ENCODE measurements around the gene MAST4. TPM values are rescaled to one million over a fixed set of nuclear protein-coding genes. Genes with fewer than 3 reads are reported as not detected.
A peak's percentile ranks its signal among the peaks of the same experiment; 100 is the strongest.

The MAST4 gene
- total and polyA plus RNA-seq, 2 donors (not counting 1 experiment from before 2014, with no cell fraction given): 2.5 to 57.1 TPM

- peak overlapping the region; percentile 28 for H3K4me2 ChIP-seq (replicated peaks; ENCODE audit: low read depth, low read length, poor library complexity, severe bottlenecking)
- H3K9ac ChIP-seq (ENCODE audit: low read length): no peak overlapping the region
- no peaks in the 10 kb centered on the region for H3K27me3 Mint-ChIP-seq
- intact Hi-C loops (cut with micrococcal nuclease): no loop called here
- peaks cover 0 to 19% (median 7%) of the 10 kb centered on the region in 3 donors for H3K9me3 ChIP-seq (ENCODE audit: control extremely low read depth in 1 of 3, control insufficient read depth in 2 of 3, insufficient read depth in 1 of 3, low read length in 2 of 3)
- peaks cover 93 to 97% of the 10 kb centered on the region in 2 donors for H3K4me1 ChIP-seq (ENCODE audit: control insufficient read depth in 2 of 2, insufficient read depth in 2 of 2, low read length in 2 of 2)
- no peak for DNase-seq
- no peak overlapping the region for H3K4me3 ChIP-seq (ENCODE audit: control extremely low read depth in 1 of 5, extremely low read depth in 1 of 5, insufficient read depth in 1 of 5, low read depth in 2 of 5, low read length in 4 of 5)
- TF ChIP-seq EZH2 (IDR thresholded peaks at IDR 0.05; ENCODE audit: borderline replicate concordance, insufficient read depth, low read depth, low read length, poor library complexity, severe bottlenecking) (no peak), CTCF (IDR thresholded peaks at IDR 0.05) (no peak)
- H3K79me2 ChIP-seq (ENCODE audit: control insufficient read depth, insufficient read depth, low read length): peaks cover 68% of the 10 kb centered on the region
- peak overlapping the region; percentile 23 to 86 for H3K27ac ChIP-seq (ENCODE audit: low read length in 2 of 2)
- H2AFZ ChIP-seq (ENCODE audit: insufficient read depth, low read depth, low read length, poor library complexity, severe bottlenecking): no peak overlapping the region
- ChIA-PET POLR2A (interaction anchor here (0.6 to 1.6 kb wide), 3 partner anchors 9 to 41 kb away, joined by 3 to 5 read pairs (median 3); no protein-coding TSS in a partner anchor), CTCF (interaction anchor here (0.9 to 13.8 kb wide), 4 partner anchors 7 to 39 kb away, joined by 3 to 582 read pairs (median 74); partner anchors contain the start of gene CD180)
- peak overlapping the region; percentile 83 for H3K27ac Mint-ChIP-seq
- H3K36me3 ChIP-seq (replicated peaks in 1 of 2; ENCODE audit: control extremely low read depth in 1 of 2, control insufficient read depth in 1 of 2, extremely low read depth in 1 of 2, insufficient read depth in 2 of 2, low read length in 1 of 2): no peaks in the 10 kb centered on the region
- H3K27me3 ChIP-seq (replicated peaks in 1 of 4; ENCODE audit: control extremely low read depth in 1 of 4, control insufficient read depth in 3 of 4, insufficient read depth in 4 of 4, low read length in 3 of 4): no peaks in the 10 kb centered on the region
- no peaks in the 10 kb centered on the region for H4K20me1 ChIP-seq (ENCODE audit: control insufficient read depth, insufficient read depth, low read length, poor library complexity, severe bottlenecking)
- no peak for ATAC-seq (ENCODE audit: low read depth)
- H3K9me3 Mint-ChIP-seq (ENCODE audit: insufficient read depth): peaks cover 3% of the 10 kb centered on the region
- H3K4me1 Mint-ChIP-seq: peaks cover 95% of the 10 kb centered on the region
- 95% methylated on average over 4 of the region's 6 CpGs for WGBS (ENCODE audit: insufficient coverage)
- H3K4me3 Mint-ChIP-seq: peak overlapping the region; percentile 8
Measured at GRCh38 chr5:67201897-67202549, 605.8 kb downstream of the MAST4 start.

- Mint-ChIP-seq H3K4me3 (peak overlapping the region; percentile 71), H3K27ac (peak overlapping the region; percentile 95), H3K4me1 (peaks cover 94% of the 10 kb centered on the region), H3K9me3 (ENCODE audit: insufficient read depth) (peaks cover 3% of the 10 kb centered on the region), H3K27me3 (no peaks in the 10 kb centered on the region)
- peaks cover 93 to 97% of the 10 kb centered on the region in 2 donors for H3K4me1 ChIP-seq (ENCODE audit: control insufficient read depth in 2 of 2, insufficient read depth in 2 of 2, low read length in 2 of 2)
- ChIA-PET CTCF (interaction anchor here (0.9 to 13.8 kb wide), 5 partner anchors 8 to 40 kb away, joined by 3 to 582 read pairs (median 9); partner anchors contain the start of gene CD180), POLR2A (interaction anchor here (0.7 to 1.6 kb wide), 3 partner anchors 10 to 1013 kb away, joined by 3 to 5 read pairs (median 5); partner anchors contain the start of gene PIK3R1)
- H3K4me2 ChIP-seq (replicated peaks; ENCODE audit: low read depth, low read length, poor library complexity, severe bottlenecking): peak overlapping the region; percentile 28
- H2AFZ ChIP-seq (ENCODE audit: insufficient read depth, low read depth, low read length, poor library complexity, severe bottlenecking): peak overlapping the region; percentile 23
- DNase-seq: peak; percentile 47
- TF ChIP-seq EZH2 (IDR thresholded peaks at IDR 0.05; ENCODE audit: borderline replicate concordance, insufficient read depth, low read depth, low read length, poor library complexity, severe bottlenecking): no peak
- no peak for TF ChIP-seq CTCF (IDR thresholded peaks at IDR 0.05)
- 0% methylated on average over 1 of the region's 4 CpGs for WGBS (ENCODE audit: insufficient coverage)
- H3K79me2 ChIP-seq (ENCODE audit: control insufficient read depth, insufficient read depth, low read length): peaks cover 65% of the 10 kb centered on the region
- H3K9ac ChIP-seq (ENCODE audit: low read length): no peak overlapping the region
- no peaks in the 10 kb centered on the region for H3K27me3 ChIP-seq (replicated peaks in 1 of 4; ENCODE audit: control extremely low read depth in 1 of 4, control insufficient read depth in 3 of 4, insufficient read depth in 4 of 4, low read length in 3 of 4)
- no peak for ATAC-seq (ENCODE audit: low read depth)
- peak overlapping the region in 1 of 5 experiments; percentile 4 for H3K4me3 ChIP-seq (ENCODE audit: control extremely low read depth in 1 of 5, extremely low read depth in 1 of 5, insufficient read depth in 1 of 5, low read depth in 2 of 5, low read length in 4 of 5)
- no peaks in the 10 kb centered on the region for H3K36me3 ChIP-seq (replicated peaks in 1 of 2; ENCODE audit: control extremely low read depth in 1 of 2, control insufficient read depth in 1 of 2, extremely low read depth in 1 of 2, insufficient read depth in 2 of 2, low read length in 1 of 2)
- no peaks in the 10 kb centered on the region for H4K20me1 ChIP-seq (ENCODE audit: control insufficient read depth, insufficient read depth, low read length, poor library complexity, severe bottlenecking)
- H3K9me3 ChIP-seq (ENCODE audit: control extremely low read depth in 1 of 3, control insufficient read depth in 2 of 3, insufficient read depth in 1 of 3, low read length in 2 of 3): peaks cover 0 to 19% (median 7%) of the 10 kb centered on the region in 3 donors
- peak overlapping the region; percentile 86 to 88 for H3K27ac ChIP-seq (ENCODE audit: low read length in 2 of 2)
- intact Hi-C loops (cut with micrococcal nuclease): no loop called here
Measured at GRCh38 chr5:67202828-67203227, 606.6 kb downstream of the MAST4 start.

All from B cell (primary cell).